SK-N-SH (cell line): ENCODE results near the gene RAB6B. TPM values are rescaled to one million over a fixed set of nuclear protein-coding genes. Genes with fewer than 3 reads are reported as not detected.

Experiments used
- CTCF ChIA-PET: fragments of 300-600, 350-600 bp; formaldehyde crosslinking; extraction: SDS; loops from one replicate; lab custom pipeline; 2021; lab: Yijun Ruan, JAX
- POLR2A ChIA-PET: fragments of 350-600 bp; sonication (Branson Sonifier 250); formaldehyde crosslinking; extraction: SDS; loops from one replicate; lab custom pipeline; 2020; ENCODE audit warnings: antibody characterized with exemption, inconsistent platforms; lab: Yijun Ruan, JAX
- DNase-seq: peaks from one replicate; pipeline ENCODE4 v3.0.0; 2012
- H2AFZ ChIP-seq: fragments of 200-600 bp; sonication (generic); 2 replicates; pipeline ENCODE4 v1.8.1; 2016; ENCODE audit warnings: antibody characterized with exemption, mild to moderate bottlenecking, low read depth
- H3F3A ChIP-seq: fragments of 200-600 bp; sonication (generic); replicated peaks from 2 replicates; pipeline ENCODE3; 2016; ENCODE audit warnings: antibody characterized with exemption, mild to moderate bottlenecking; ENCODE audit not compliant: insufficient read depth
- H3K27ac ChIP-seq, 2 experiments: fragments of 200-500 bp in 1 of 2; fragments of 200-600 bp in 1 of 2; sonication (Bioruptor generic) in 1 of 2; sonication (generic), shearing (Covaris generic) in 1 of 2; 2 replicates each; pipeline versions ENCODE4 v1.5.1 to v1.6.1; 2014 to 2016; ENCODE audit warnings: low read depth in 2 of 2, inconsistent platforms in 1 of 2, low read length in 1 of 2, mild to moderate bottlenecking in 1 of 2, mixed read lengths in 1 of 2
- H3K27me3 ChIP-seq: fragments of 200-600 bp; sonication (generic), shearing (Covaris generic); 2 replicates; pipeline ENCODE4 v1.6.1; 2016; ENCODE audit warnings: mixed run types; ENCODE audit not compliant: insufficient read depth
- H3K36me3 ChIP-seq, 2 experiments: fragments of 200-500 bp in 1 of 2; fragments of 200-600 bp in 1 of 2; sonication (Bioruptor generic) in 1 of 2; sonication (generic) in 1 of 2; replicated peaks in 1 of 2; 2 replicates each; pipeline versions ENCODE3 to v1.5.1; 2014 to 2016; ENCODE audit warnings: low read length in 1 of 2, mild to moderate bottlenecking in 1 of 2; ENCODE audit not compliant: insufficient read depth in 2 of 2, control insufficient read depth in 1 of 2
- H3K4me1 ChIP-seq, 2 experiments: fragments of 200-500 bp in 1 of 2; fragments of 200-600 bp in 1 of 2; sonication (Bioruptor generic) in 1 of 2; sonication (generic), shearing (Covaris generic) in 1 of 2; 2 replicates each; pipeline versions ENCODE4 v1.5.1 to v1.6.1; 2014 to 2016; ENCODE audit warnings: low read depth in 1 of 2, low read length in 1 of 2, mixed run types in 1 of 2; ENCODE audit not compliant: insufficient read depth in 2 of 2, control insufficient read depth in 1 of 2
- H3K4me2 ChIP-seq: fragments of 200-600 bp; sonication (generic), shearing (Covaris generic); 2 replicates; pipeline ENCODE4 v1.6.1; 2017; ENCODE audit warnings: mixed run types
- H3K4me3 ChIP-seq, 2 experiments: fragments of 200-500 bp in 1 of 2; fragments of 200-600 bp in 1 of 2; sonication (Bioruptor generic) in 1 of 2; sonication (generic), shearing (Covaris generic) in 1 of 2; 2 replicates each; pipeline versions ENCODE4 v1.5.1 to v1.8.1; 2014 to 2016; ENCODE audit warnings: low read depth in 2 of 2, inconsistent platforms in 1 of 2, low read length in 1 of 2, mild to moderate bottlenecking in 1 of 2, mixed read lengths in 1 of 2, moderate library complexity in 1 of 2
- H3K79me2 ChIP-seq: fragments of 200-600 bp; sonication (generic); 2 replicates; pipeline ENCODE4 v1.8.1; 2017; ENCODE audit warnings: mild to moderate bottlenecking; ENCODE audit not compliant: insufficient read depth
- H3K9ac ChIP-seq: fragments of 200-600 bp; sonication (generic); 2 replicates; pipeline ENCODE4 v1.6.1; 2017; ENCODE audit warnings: mixed run types
- H3K9me2 ChIP-seq: fragments of 200-600 bp; sonication (generic); 2 replicates; pipeline ENCODE4 v1.6.1; 2017; ENCODE audit warnings: mixed run types
- H3K9me3 ChIP-seq: fragments of 200-600 bp; sonication (generic); 2 replicates; pipeline ENCODE4 v1.6.1; 2017; ENCODE audit warnings: mixed run types, mild to moderate bottlenecking, moderate library complexity
- H4K20me1 ChIP-seq: fragments of 200-600 bp; sonication (generic); 2 replicates; pipeline ENCODE4 v1.6.1; 2017; ENCODE audit warnings: mild to moderate bottlenecking, mixed run types; ENCODE audit not compliant: insufficient read depth
- ELF1 ChIP-seq: IDR thresholded peaks from 2 replicates; pipeline ENCODE4 v1.4.0; 2012
- FOXM1 ChIP-seq: IDR thresholded peaks from 2 replicates; pipeline ENCODE4 v1.4.0; 2012; ENCODE audit warnings: low read depth, mild to moderate bottlenecking
- JUND ChIP-seq: IDR thresholded peaks from 2 replicates; pipeline ENCODE4 v1.4.0; 2012
- NRF1 ChIP-seq: IDR thresholded peaks from 2 replicates; pipeline ENCODE4 v1.6.1; 2012; ENCODE audit warnings: low read depth, mild to moderate bottlenecking, low read length
- RCOR1 ChIP-seq: fragments of 150-350 bp; IDR thresholded peaks from 2 replicates; pipeline ENCODE4 v1.6.1; 2017; ENCODE audit warnings: antibody characterized with exemption, low read length
- RXRA ChIP-seq: IDR thresholded peaks from 2 replicates; pipeline ENCODE4 v1.4.0; 2012; ENCODE audit warnings: low read depth, mild to moderate bottlenecking, borderline replicate concordance
- SMC3 ChIP-seq: IDR thresholded peaks from 2 replicates; pipeline ENCODE4 v1.6.1; 2012; ENCODE audit warnings: low read depth, low read length, improper control_type of control experiment
- TCF12 ChIP-seq: IDR thresholded peaks from 2 replicates; pipeline ENCODE4 v1.4.0; 2012
- TEAD4 ChIP-seq: IDR thresholded peaks from 2 replicates; pipeline ENCODE4 v1.4.0; 2012; ENCODE audit warnings: mild to moderate bottlenecking, borderline replicate concordance; ENCODE audit not compliant: insufficient read depth
- YY1 ChIP-seq: IDR thresholded peaks from 2 replicates; pipeline ENCODE4 v1.4.0; 2012; ENCODE audit warnings: low read depth, mild to moderate bottlenecking
- WGBS: methylation state at CpG from one replicate; pipeline ENCODE4 v1.1.6; 2017; ENCODE audit warnings: low lambda C conversion rate; 5-methylcytosine and 5-hydroxymethylcytosine counted together
- polyA plus RNA-seq, 3 experiments: library from polyadenylated mRNA; depleted of rRNA; stranded (reverse); fragments of >200 nt; gene quantifications; 2 replicates each; pipeline ENCODE4 v1.2.3, GENCODE V29; 2012
- TF ChIP-seq, protein P1 (sequence below): IDR thresholded peaks from 2 replicates; pipeline ENCODE4 v1.4.0; 2012; ENCODE audit warnings: low read depth, borderline replicate concordance
- TF ChIP-seq, protein P2 (sequence below): fragments of 150-350 bp; IDR thresholded peaks from 2 replicates; pipeline ENCODE4 v1.6.1; 2016; ENCODE audit warnings: mild to moderate bottlenecking, low read depth, low read length
- TF ChIP-seq, protein P3 (sequence below): IDR thresholded peaks from 2 replicates; pipeline ENCODE4 v1.4.0; 2012; ENCODE audit warnings: low read depth, borderline replicate concordance

The RAB6B gene
- polyA plus RNA-seq, 1 of the 3 experiments (the other 2 are of a cell fraction): 9.3 TPM

DNA sequence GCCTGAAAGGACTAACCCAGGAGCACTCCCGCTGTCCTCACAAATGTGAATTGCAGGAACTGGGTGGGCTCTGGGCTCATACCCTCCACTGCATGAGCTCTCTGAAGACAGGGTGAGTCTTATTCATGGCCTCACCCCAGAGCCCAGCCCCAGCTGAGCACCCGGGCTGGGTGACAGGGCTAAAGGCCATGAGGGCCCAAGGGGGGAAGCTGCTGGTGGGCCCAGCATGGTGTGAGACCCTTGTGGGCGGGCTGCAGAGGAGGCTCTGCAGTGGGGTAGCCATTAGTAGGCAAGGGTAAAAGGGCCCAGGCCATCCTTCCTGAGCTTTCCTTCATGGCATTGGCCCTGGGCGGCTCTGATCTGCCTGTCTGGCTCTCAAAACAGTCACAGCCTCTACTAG, 59.7 kb downstream of the RAB6B start (continued):
- TF ChIP-seq, protein P1, sequence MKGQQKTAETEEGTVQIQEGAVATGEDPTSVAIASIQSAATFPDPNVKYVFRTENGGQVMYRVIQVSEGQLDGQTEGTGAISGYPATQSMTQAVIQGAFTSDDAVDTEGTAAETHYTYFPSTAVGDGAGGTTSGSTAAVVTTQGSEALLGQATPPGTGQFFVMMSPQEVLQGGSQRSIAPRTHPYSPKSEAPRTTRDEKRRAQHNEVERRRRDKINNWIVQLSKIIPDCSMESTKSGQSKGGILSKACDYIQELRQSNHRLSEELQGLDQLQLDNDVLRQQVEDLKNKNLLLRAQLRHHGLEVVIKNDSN: no peak
- TF ChIP-seq YY1 (no peak), TEAD4 (no peak), TCF12 (no peak)

DNA sequence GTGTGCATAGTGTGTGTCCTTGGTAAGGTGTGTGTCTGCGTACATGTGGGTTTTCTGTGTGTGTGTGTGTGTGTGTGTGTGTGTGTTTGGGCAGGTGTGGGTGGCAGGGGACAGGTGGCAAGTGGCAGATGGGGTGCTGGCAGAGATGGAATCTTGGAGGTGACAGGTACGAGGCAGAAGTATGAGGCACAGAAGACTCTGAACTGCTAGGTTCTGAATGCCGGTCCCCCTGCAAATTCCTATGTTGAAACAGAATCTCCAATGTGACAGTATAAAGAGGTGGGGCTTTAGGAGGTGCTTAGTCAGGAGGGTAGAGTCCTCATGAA, 60.3 kb downstream of the RAB6B start:
- POLR2A ChIA-PET: no interaction called here

More for the DNA sequence above, 60.3 kb downstream of the RAB6B start:
- H3K4me3 ChIP-seq: no peak overlapping the region
- no peaks in the 10 kb centered on the region for H3K79me2 ChIP-seq
- H3K27ac ChIP-seq: no peak overlapping the region
- H3K27me3 ChIP-seq: no peaks in the 10 kb centered on the region
- no peaks in the 10 kb centered on the region for H3F3A ChIP-seq
- no peaks in the 10 kb centered on the region for H3K9me3 ChIP-seq
- WGBS: 88% methylated on average over 3 of the region's 3 CpGs
- H2AFZ ChIP-seq: no peak overlapping the region
- H3K36me3 ChIP-seq: no peaks in the 10 kb centered on the region
- no peak overlapping the region for H3K4me2 ChIP-seq
- H3K4me1 ChIP-seq: no peaks in the 10 kb centered on the region
- no peak overlapping the region for H3K9ac ChIP-seq
- H4K20me1 ChIP-seq: no peaks in the 10 kb centered on the region
- no peak for DNase-seq
- TF ChIP-seq SMC3: no peak
- TF ChIP-seq RXRA: no peak
- TF ChIP-seq, protein P2, sequence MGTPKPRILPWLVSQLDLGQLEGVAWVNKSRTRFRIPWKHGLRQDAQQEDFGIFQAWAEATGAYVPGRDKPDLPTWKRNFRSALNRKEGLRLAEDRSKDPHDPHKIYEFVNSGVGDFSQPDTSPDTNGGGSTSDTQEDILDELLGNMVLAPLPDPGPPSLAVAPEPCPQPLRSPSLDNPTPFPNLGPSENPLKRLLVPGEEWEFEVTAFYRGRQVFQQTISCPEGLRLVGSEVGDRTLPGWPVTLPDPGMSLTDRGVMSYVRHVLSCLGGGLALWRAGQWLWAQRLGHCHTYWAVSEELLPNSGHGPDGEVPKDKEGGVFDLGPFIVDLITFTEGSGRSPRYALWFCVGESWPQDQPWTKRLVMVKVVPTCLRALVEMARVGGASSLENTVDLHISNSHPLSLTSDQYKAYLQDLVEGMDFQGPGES: no peak
- TF ChIP-seq TEAD4: no peak
- no peak for TF ChIP-seq NRF1
- TF ChIP-seq, protein P3, sequence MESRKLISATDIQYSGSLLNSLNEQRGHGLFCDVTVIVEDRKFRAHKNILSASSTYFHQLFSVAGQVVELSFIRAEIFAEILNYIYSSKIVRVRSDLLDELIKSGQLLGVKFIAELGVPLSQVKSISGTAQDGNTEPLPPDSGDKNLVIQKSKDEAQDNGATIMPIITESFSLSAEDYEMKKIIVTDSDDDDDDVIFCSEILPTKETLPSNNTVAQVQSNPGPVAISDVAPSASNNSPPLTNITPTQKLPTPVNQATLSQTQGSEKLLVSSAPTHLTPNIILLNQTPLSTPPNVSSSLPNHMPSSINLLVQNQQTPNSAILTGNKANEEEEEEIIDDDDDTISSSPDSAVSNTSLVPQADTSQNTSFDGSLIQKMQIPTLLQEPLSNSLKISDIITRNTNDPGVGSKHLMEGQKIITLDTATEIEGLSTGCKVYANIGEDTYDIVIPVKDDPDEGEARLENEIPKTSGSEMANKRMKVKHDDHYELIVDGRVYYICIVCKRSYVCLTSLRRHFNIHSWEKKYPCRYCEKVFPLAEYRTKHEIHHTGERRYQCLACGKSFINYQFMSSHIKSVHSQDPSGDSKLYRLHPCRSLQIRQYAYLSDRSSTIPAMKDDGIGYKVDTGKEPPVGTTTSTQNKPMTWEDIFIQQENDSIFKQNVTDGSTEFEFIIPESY: no peak
- no peak for TF ChIP-seq FOXM1
- no peak for TF ChIP-seq JUND
- TF ChIP-seq ELF1: no peak
- TF ChIP-seq RCOR1: no peak
- CTCF ChIA-PET: no interaction called here
- H3K9me2 ChIP-seq: no peaks in the 10 kb centered on the region
